Measurements from ENCODE around the gene AURKA. TPM values are rescaled to one million over a fixed set of nuclear protein-coding genes. Genes with fewer than 3 reads are reported as not detected.
A peak's percentile ranks its signal among the peaks of the same experiment; 100 is the strongest.

Gene AURKA
- total and polyA plus RNA-seq, 9 of the 15 experiments (the other 6 are each of a cell fraction or from before 2014, with no cell fraction given): 72.7 to 162 (median 113) TPM

DNA sequence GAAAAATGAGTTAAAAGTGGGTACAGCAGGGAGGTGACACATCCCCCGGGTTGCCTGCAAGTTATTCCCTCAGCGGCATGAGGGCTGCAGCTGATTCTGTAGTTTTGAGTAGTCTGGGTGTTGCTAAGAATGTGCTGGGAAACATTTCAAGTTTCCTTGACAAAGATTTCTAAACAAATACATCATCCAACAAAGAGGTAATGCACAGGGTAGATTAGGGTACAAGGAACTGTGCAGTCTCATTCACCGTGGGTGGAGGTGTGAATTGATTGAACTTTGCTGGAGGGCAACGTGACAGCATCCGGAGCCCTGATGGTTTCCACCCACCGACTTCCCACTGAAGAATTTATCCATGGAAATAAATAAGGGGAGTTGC, 41.9 kb upstream of the AURKA start (continued):
- no peak for TF ChIP-seq ZBTB8A (IDR thresholded peaks at IDR 0.05; ENCODE audit: partially characterized antibody)

DNA sequence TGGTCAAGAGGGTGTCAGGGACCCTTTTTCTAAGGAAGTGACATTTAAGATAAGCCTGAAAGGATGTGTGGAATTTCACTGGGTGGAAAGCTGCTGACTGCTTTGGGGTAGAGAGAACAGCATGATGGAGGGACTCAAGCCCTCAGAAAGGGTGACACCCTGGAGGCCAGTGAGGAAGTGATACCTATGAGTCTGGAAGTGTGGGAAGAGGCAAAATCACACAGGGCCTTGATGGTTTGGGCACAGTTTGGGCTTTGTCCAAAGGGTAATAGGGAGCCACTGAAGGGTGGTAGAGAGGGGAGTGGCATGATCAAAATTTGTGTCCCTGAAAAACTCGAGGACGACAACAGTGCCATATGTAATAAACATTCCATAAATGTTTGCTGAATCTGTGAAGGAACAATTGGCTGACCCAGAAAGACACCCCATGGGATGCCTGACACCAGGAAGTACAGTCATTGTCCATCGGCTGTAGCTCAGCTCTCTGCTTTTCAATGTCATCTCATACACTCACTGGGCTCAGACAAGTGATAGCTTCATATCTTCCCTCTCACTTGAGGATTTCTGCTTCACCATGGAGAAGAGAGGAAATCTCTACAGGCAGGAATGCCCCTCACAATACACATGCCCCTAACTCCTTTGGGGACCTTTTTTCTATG, 41.3 kb upstream of the AURKA start:
- no peak overlapping the region for H3K4me3 ChIP-seq
- H3K9me1 ChIP-seq (ENCODE audit: control insufficient read depth, insufficient read depth, low read length): no peaks in the 10 kb centered on the region
- H3K4me2 ChIP-seq (ENCODE audit: insufficient read depth, low read length): no peak overlapping the region
- peaks cover 8% of the 10 kb centered on the region for H4K20me1 ChIP-seq (replicated peaks; ENCODE audit: control insufficient read depth, insufficient read depth, low read length)
- H2AFZ ChIP-seq (ENCODE audit: low read depth, low read length): no peak overlapping the region
- H3K27ac ChIP-seq (ENCODE audit: extremely low read depth, low read depth, low read length): peak overlapping the region; percentile 21; the same call in 2 of the 3 replicates
- FAIRE-seq (no peak), ATAC-seq (no peak), DNase-seq (ENCODE audit: extremely low read depth in 1 of 4, low spot score in 3 of 4) (no peak)
- no peaks in the 10 kb centered on the region for H3K9me3 ChIP-seq (replicated peaks; ENCODE audit: control insufficient read depth, insufficient read depth, low read depth, low read length)
- no peaks in the 10 kb centered on the region for H3K27me3 ChIP-seq (ENCODE audit: control insufficient read depth in 2 of 2, insufficient read depth in 2 of 2, low read length in 2 of 2)
- CTCF ChIA-PET (ENCODE audit: low intra/inter-chr PET ratio): no interaction called here
- POLR2A ChIA-PET: interaction anchor here (0.9 to 2.8 kb wide), 5 partner anchors 9 to 21 kb away, joined by 3 to 8 read pairs (median 6); partner anchors contain the start of gene CASS4
- H3K9ac ChIP-seq (ENCODE audit: insufficient read depth in 1 of 2, low read depth in 2 of 2, low read length in 2 of 2): no peak overlapping the region
- peaks cover 93% of the 10 kb centered on the region for H3K79me2 ChIP-seq (ENCODE audit: control insufficient read depth, insufficient read depth, low read length)
- in situ Hi-C loops (cut with MboI): no loop called here
- peaks cover 13 to 25% of the 10 kb centered on the region in 2 experiments for H3K4me1 ChIP-seq (replicated peaks in 1 of 2; ENCODE audit: control insufficient read depth in 2 of 2, insufficient read depth in 2 of 2, low read length in 2 of 2)
- H3K36me3 ChIP-seq (ENCODE audit: control insufficient read depth, insufficient read depth, low read length): peaks cover 93% of the 10 kb centered on the region
- BruUV-seq (replicated peaks): no TSS peak
- intact Hi-C loops (cut with micrococcal nuclease): no loop called here
- 94% methylated on average over 3 of the region's 3 CpGs for WGBS (ENCODE audit: insufficient coverage, low coverage, missing lambda C conversion rate)
- TF ChIP-seq ZNF124 (CRISPR knock-in tag; IDR thresholded peaks at IDR 0.05) (no peak), HMG20A (CRISPR knock-in tag; conservative IDR thresholded peaks at IDR 0.05) (no peak), ZNF696 (CRISPR knock-in tag; conservative IDR thresholded peaks at IDR 0.05) (no peak), ZNF232 (CRISPR knock-in tag; IDR thresholded peaks at IDR 0.05) (no peak), KLF13 (tag; IDR thresholded peaks at IDR 0.05; ENCODE audit: borderline replicate concordance, low read depth) (no peak), DNMT1 (IDR thresholded peaks at IDR 0.05) (no peak), ETS2 (tag; IDR thresholded peaks at IDR 0.05; ENCODE audit: borderline replicate concordance, poor library complexity, severe bottlenecking) (no peak), HCFC1 (IDR thresholded peaks at IDR 0.05; ENCODE audit: low read depth, low read length) (no peak), BMI1 (IDR thresholded peaks at IDR 0.05; ENCODE audit: low read length) (no peak), ZNF354B (CRISPR knock-in tag; IDR thresholded peaks at IDR 0.05) (no peak), PRMT5 (CRISPR knock-in tag; IDR thresholded peaks at IDR 0.05) (no peak), RHOXF2B (CRISPR knock-in tag; conservative IDR thresholded peaks at IDR 0.05) (no peak), CBFB (CRISPR knock-in tag; IDR thresholded peaks at IDR 0.05) (no peak), SMC3 (conservative IDR thresholded peaks at IDR 0.05; ENCODE audit: insufficient read depth, low read depth, low read length) (no peak)
- TF ChIP-seq, protein P1, sequence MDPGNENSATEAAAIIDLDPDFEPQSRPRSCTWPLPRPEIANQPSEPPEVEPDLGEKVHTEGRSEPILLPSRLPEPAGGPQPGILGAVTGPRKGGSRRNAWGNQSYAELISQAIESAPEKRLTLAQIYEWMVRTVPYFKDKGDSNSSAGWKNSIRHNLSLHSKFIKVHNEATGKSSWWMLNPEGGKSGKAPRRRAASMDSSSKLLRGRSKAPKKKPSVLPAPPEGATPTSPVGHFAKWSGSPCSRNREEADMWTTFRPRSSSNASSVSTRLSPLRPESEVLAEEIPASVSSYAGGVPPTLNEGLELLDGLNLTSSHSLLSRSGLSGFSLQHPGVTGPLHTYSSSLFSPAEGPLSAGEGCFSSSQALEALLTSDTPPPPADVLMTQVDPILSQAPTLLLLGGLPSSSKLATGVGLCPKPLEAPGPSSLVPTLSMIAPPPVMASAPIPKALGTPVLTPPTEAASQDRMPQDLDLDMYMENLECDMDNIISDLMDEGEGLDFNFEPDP (CRISPR knock-in tag; IDR thresholded peaks at IDR 0.05): no peak
- TF ChIP-seq, protein P2, sequence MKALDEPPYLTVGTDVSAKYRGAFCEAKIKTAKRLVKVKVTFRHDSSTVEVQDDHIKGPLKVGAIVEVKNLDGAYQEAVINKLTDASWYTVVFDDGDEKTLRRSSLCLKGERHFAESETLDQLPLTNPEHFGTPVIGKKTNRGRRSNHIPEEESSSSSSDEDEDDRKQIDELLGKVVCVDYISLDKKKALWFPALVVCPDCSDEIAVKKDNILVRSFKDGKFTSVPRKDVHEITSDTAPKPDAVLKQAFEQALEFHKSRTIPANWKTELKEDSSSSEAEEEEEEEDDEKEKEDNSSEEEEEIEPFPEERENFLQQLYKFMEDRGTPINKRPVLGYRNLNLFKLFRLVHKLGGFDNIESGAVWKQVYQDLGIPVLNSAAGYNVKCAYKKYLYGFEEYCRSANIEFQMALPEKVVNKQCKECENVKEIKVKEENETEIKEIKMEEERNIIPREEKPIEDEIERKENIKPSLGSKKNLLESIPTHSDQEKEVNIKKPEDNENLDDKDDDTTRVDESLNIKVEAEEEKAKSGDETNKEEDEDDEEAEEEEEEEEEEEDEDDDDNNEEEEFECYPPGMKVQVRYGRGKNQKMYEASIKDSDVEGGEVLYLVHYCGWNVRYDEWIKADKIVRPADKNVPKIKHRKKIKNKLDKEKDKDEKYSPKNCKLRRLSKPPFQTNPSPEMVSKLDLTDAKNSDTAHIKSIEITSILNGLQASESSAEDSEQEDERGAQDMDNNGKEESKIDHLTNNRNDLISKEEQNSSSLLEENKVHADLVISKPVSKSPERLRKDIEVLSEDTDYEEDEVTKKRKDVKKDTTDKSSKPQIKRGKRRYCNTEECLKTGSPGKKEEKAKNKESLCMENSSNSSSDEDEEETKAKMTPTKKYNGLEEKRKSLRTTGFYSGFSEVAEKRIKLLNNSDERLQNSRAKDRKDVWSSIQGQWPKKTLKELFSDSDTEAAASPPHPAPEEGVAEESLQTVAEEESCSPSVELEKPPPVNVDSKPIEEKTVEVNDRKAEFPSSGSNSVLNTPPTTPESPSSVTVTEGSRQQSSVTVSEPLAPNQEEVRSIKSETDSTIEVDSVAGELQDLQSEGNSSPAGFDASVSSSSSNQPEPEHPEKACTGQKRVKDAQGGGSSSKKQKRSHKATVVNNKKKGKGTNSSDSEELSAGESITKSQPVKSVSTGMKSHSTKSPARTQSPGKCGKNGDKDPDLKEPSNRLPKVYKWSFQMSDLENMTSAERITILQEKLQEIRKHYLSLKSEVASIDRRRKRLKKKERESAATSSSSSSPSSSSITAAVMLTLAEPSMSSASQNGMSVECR (CRISPR knock-in tag; IDR thresholded peaks at IDR 0.05): no peak

Data from K562 (cell line).